PC-3 (cell line): ENCODE measurements around the gene AANAT. TPM values are rescaled to one million over a fixed set of nuclear protein-coding genes. Genes with fewer than 3 reads are reported as not detected.

Experiments
- ATAC-seq: fragments of 200-7000 bp; cut with Tn5 transposase; 2 replicates; pipeline ENCODE4 v1.9.1; 2020; ENCODE audit warnings: mild to moderate bottlenecking, moderate library complexity
- BruUV-seq: library from RNA; stranded (reverse); fragments of 400-500 nt; replicated peaks from 2 replicates; lab custom pipeline; 2021; lab: Mats Ljungman, UMichigan
- CTCF ChIA-PET: fragments of 300-600 bp; sonication (Branson Sonifier 250); formaldehyde crosslinking; loops from one replicate; lab custom pipeline; 2022; ENCODE audit warnings: antibody characterized with exemption; lab: Charles Lee
- POLR2A ChIA-PET: fragments of 300-600 bp; sonication (Branson Sonifier 250); formaldehyde crosslinking; loops from one replicate; lab custom pipeline; 2022; ENCODE audit warnings: antibody characterized with exemption; ENCODE audit not compliant: unreplicated experiment; lab: Charles Lee
- DNase-seq: peaks from one replicate; pipeline ENCODE4 v3.0.0-alpha.2; 2015
- H2AFZ ChIP-seq: fragments of 300-600 bp; sonication (generic); 2 replicates; pipeline ENCODE4 v1.6.0; 2016; ENCODE audit warnings: antibody characterized with exemption, low read length
- H3F3A ChIP-seq: fragments of 300-600 bp; sonication (generic); one replicate; pipeline ENCODE4 v1.6.0; 2017; ENCODE audit warnings: antibody characterized with exemption, low read length, control low read depth, mild to moderate bottlenecking; ENCODE audit not compliant: unreplicated experiment
- H3K27ac ChIP-seq: fragments of 300-600 bp; sonication (generic); 2 replicates; pipeline ENCODE4 v1.5.1; 2016; ENCODE audit warnings: mild to moderate bottlenecking, low read length
- H3K27me3 ChIP-seq: fragments of 300-600 bp; sonication (generic); 2 replicates; pipeline ENCODE4 v1.6.1; 2016; ENCODE audit warnings: low read length, mixed read lengths
- H3K36me3 ChIP-seq: fragments of 300-600 bp; sonication (generic); 2 replicates; pipeline ENCODE4 v1.6.1; 2016; ENCODE audit warnings: low read depth, mixed run types, low read length, mixed read lengths
- H3K4me1 ChIP-seq: fragments of 300-600 bp; sonication (generic); 2 replicates; pipeline ENCODE4 v1.5.1; 2016; ENCODE audit warnings: low read length; ENCODE audit not compliant: insufficient read depth
- H3K4me2 ChIP-seq: fragments of 300-600 bp; sonication (generic); 2 replicates; pipeline ENCODE4 v1.6.0; 2016; ENCODE audit warnings: low read length
- H3K4me3 ChIP-seq: fragments of 300-600 bp; sonication (generic); 2 replicates; pipeline ENCODE4 v1.5.1; 2016; ENCODE audit warnings: mild to moderate bottlenecking, low read length, mixed read lengths
- H3K79me2 ChIP-seq: fragments of 300-600 bp; sonication (generic); 2 replicates; pipeline ENCODE4 v1.6.1; 2017; ENCODE audit warnings: low read length, mixed read lengths
- H3K9ac ChIP-seq: fragments of 300-600 bp; sonication (generic); 2 replicates; pipeline ENCODE4 v1.6.0; 2016; ENCODE audit warnings: mild to moderate bottlenecking, low read length
- H3K9me2 ChIP-seq: fragments of 300-600 bp; sonication (generic); replicated peaks from 2 replicates; pipeline ENCODE4 v1.6.1; 2016; ENCODE audit warnings: mixed run types, low read length, mixed read lengths
- H3K9me3 ChIP-seq: fragments of 300-600 bp; sonication (generic); 2 replicates; pipeline ENCODE4 v1.6.1; 2016; ENCODE audit warnings: low read length, mixed read lengths
- H4K20me1 ChIP-seq: fragments of 300-600 bp; sonication (generic); 2 replicates; pipeline ENCODE4 v1.6.1; 2016; ENCODE audit warnings: low read length, mixed read lengths
- CTCF ChIP-seq: fragments of 300-600 bp; sonication (generic); conservative IDR thresholded peaks from 2 replicates; pipeline ENCODE4 v1.5.1; 2017; ENCODE audit warnings: antibody characterized with exemption, low read depth, mild to moderate bottlenecking, low read length
- EZH2 ChIP-seq: fragments of 300-600 bp; sonication (generic); IDR thresholded peaks from one replicate; pipeline ENCODE4 v1.6.1; 2017; ENCODE audit warnings: antibody characterized with exemption, mild to moderate bottlenecking, low read length; ENCODE audit not compliant: unreplicated experiment
- EZH2phosphoT487 ChIP-seq: fragments of 300-600 bp; sonication (generic); IDR thresholded peaks from 2 replicates; pipeline ENCODE4 v1.6.1; 2018; ENCODE audit warnings: mild to moderate bottlenecking, antibody characterized with exemption, low read length, borderline replicate concordance
- intact Hi-C: fragments of 100-400 bp; cut with micrococcal nuclease; formaldehyde crosslinking; loops from 2 replicates; pipeline ENCODE4 v1.9.0; 2023
- total RNA-seq: library from RNA; depleted of rRNA; stranded (reverse); fragments of >200 nt; gene quantifications from 2 replicates; pipeline ENCODE4 v1.2.3, GENCODE V29; 2014

The AANAT gene
- total RNA-seq, 1 experiment from 2014 or later, result not detected

GRCh38 chr17:76492989-76493501, 25.6 kb downstream of the AANAT start:
- H3K9ac ChIP-seq, result no peak overlapping the region

DNA sequence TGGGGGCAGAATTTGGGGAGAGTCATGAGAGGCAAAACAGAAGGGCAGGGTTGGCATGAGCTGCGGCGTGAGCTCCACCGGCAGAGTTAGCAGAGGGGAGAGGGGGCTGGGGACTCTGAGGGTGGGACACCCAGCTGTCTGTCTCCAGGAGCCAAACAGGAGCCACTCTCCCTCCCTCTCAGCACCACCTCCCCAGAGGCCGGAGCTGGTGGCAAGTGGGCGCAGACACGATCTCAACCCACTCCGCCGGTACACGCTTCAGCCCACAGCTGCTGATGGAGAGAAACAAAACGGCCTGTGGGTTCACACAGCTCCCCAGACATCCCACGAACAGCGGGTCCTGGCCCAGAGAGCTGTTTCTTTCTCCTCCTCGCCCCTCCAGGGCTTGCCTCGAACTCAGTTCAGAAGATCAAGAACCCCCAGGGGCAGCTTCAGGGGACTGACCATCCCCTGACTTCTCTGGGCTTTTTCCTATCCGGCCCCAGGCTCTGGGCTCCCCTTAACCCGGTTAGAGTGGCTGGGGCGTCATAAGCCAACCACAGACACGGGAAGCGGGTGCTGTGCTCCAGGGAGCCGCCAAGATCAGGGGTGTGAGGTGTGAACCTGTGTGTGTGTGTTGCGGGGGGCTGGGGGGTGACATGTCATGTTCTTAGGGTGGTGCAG, 26.2 kb downstream of the AANAT start:
- no peaks in the 10 kb centered on the region for H3K36me3 ChIP-seq
- H3K9me2 ChIP-seq, result no peaks in the 10 kb centered on the region
- POLR2A ChIA-PET, result no interaction called here
- H3K79me2 ChIP-seq, result peaks cover 26% of the 10 kb centered on the region
- H3K9me3 ChIP-seq, result no peaks in the 10 kb centered on the region
- H3K4me2 ChIP-seq, result peak overlapping the region; percentile 8; the same call in 1 of the 2 replicates
- peak overlapping the region; percentile 32; the same call in 1 of the 2 replicates for H3K27ac ChIP-seq
- no peak for DNase-seq
- H3F3A ChIP-seq, result no peaks in the 10 kb centered on the region
- H2AFZ ChIP-seq, result no peak overlapping the region
- BruUV-seq, result no TSS peak
- no peak overlapping the region for H3K9ac ChIP-seq
- H3K27me3 ChIP-seq, result no peaks in the 10 kb centered on the region
- peaks cover 24% of the 10 kb centered on the region for H3K4me1 ChIP-seq
- intact Hi-C loops, result no loop called here
- TF ChIP-seq EZH2, result no peak
- no peak for TF ChIP-seq CTCF
- no peak for TF ChIP-seq EZH2phosphoT487
- CTCF ChIA-PET, result no interaction called here
- no peak overlapping the region for H3K4me3 ChIP-seq
- H4K20me1 ChIP-seq, result peaks cover 7% of the 10 kb centered on the region; the same call in 1 of the 2 replicates
- ATAC-seq, result no peak

More at GRCh38 chr17:76492989-76493501, 25.6 kb downstream of the AANAT start:
- ChIA-PET POLR2A (no interaction called here), CTCF (no interaction called here)
- Histone ChIP-seq H3F3A (no peaks in the 10 kb centered on the region), H2AFZ (no peak overlapping the region), H3K9me2 (no peaks in the 10 kb centered on the region), H3K27ac (peak overlapping the region; percentile 32), H3K79me2 (peaks cover 21% of the 10 kb centered on the region), H3K4me3 (no peak overlapping the region), H3K4me1 (peaks cover 18% of the 10 kb centered on the region), H3K27me3 (no peaks in the 10 kb centered on the region), H3K36me3 (no peaks in the 10 kb centered on the region), H4K20me1 (peaks cover 7% of the 10 kb centered on the region; the same call in 1 of the 2 replicates), H3K9me3 (no peaks in the 10 kb centered on the region), H3K4me2 (peak overlapping the region; percentile 8; the same call in 1 of the 2 replicates)
- BruUV-seq, result no TSS peak
- no peak for TF ChIP-seq EZH2
- no peak for TF ChIP-seq EZH2phosphoT487
- TF ChIP-seq CTCF, result no peak
- DNase-seq (peak; percentile 33), ATAC-seq (peak; percentile 34)
- intact Hi-C loops, result no loop called here
